HG02588 (cell line): Measurements from ENCODE around the gene PPIL1.
"Not testable (repeated sequence)": the region's sequence is repeated elsewhere in the genome, so short reads cannot be mapped to it uniquely, and the experiment has no call there.

Experiments
- ATAC-seq: cut with Tn5 transposase; IDR thresholded peaks from one replicate; pipeline ENCODE4 v1.9.1; 2021; ENCODE audit warnings: mild to moderate bottlenecking, moderate library complexity; ENCODE audit not compliant: unreplicated experiment

The PPIL1 gene

GRCh38 chr6:36817176-36817817 lies 57.3 kb downstream of the PPIL1 start:
- ATAC-seq: no peak

DNA sequence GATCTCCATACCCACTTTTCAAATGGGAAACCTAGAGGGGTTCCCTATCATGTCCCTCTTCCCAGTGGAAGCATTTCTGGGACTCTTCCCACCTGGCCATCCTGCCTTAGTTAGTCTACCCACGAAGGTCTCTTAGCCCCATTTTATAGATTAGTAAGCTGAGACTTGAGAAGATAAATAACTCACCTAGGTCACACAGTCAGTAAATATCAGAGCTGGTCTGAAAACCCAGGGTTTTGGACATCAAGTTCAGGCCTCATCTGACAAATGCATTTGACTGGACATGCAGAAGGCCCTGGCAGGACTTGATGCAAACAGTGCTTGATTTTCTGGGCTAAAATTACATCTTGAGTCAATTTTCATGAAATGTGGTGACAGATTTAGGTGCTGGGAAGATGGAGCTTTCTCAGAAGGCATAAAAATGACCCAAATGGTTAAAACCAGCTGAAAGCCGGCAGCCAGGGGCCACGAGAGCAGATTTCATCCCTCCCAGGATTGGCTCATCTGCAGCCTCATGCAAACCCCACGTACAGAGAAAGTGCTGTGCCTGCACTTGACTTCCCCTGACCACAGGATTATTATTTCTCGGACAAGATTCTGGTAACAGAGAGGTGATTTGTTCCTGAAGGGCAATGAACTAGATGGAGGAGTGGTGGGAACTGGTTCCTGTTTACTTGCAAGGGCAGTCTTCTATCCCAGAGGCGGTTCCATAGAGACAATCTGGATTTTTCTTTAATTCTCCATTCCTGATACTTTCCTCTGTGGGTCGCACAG lies 58.5 kb downstream of the PPIL1 start:
- no peak for ATAC-seq

DNA sequence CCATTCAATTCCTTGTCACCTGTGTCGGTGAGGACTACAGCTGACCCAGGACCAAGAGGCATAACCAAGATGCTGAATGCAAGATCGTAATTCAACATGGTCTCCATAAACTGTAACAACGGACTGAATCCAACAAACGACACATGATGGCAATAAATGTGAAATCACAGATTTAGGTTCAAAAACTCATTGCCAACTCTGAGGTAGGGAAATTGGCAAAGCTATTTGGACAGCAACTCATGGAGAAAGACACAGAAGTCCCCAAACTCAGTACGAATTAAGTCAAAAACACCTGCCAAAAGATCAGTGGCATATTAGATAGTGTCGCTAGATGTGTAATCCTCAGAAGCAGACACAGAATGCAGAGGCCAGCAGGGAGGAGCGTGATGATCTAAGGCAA lies 60.4 kb downstream of the PPIL1 start:
- ATAC-seq: no peak

DNA sequence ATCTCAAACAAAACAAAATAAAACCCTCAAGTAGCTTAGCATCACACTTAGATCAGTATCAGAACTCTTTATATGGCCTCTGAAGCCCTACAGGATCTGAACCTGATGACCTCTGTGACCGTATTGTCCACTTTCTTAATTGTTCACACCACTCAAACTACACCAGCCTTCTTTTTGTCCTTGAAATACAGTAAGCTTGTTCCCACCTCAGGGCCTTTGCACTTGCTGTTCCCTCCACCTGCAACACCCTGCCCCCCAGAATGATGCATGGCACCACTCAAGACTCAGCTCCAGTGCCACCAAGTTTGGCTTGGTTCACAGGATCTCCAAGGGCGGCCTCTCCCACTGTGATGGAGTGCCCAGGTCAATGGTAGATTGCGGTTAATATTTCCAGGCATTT lies 61.1 kb downstream of the PPIL1 start:
- ATAC-seq: no peak

GRCh38 chr6:36813047-36813446 lies 61.6 kb downstream of the PPIL1 start:
- not testable (repeated sequence) for ATAC-seq

DNA sequence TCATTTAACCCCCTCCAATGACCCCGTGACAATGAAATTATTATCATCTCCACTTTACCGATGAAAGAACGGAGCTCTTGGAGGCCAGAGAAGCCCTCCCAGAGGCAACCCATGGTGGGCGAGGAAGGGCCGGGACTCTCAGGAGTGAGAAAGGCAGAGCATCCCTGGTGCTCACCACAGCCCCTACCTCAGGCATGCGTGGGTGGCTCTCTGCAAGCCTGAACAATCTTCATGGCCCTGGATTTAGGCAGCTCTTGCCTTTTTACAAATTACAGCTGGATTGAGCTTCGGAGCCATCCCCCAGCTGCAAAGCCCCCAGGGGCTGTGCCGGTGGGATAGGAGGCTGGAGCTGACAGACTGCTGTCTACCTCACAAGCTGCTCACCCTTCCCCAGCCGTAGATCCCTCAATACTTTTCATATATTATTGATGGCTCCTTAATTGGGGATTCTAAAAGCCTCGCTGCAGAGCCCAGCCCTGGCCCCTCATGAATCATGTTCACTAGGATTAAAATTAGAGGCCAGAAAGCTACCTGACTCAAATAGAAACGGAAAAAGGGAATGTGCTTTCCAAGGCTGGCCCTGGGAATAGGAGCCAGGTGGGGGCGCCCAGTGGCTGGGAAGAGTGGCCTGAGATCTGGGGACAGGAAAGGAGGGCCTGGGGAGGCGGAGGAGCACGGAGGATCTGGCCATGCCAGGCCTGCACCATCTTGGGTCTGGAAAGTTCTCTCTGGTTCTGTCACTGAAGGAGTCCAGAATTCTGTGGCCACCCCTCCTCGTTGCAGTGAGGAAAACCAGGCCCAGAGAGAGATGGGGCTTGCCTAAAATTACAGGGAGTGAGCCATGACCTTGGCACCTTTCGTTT lies 64.4 kb downstream of the PPIL1 start:
- no peak for ATAC-seq

DNA sequence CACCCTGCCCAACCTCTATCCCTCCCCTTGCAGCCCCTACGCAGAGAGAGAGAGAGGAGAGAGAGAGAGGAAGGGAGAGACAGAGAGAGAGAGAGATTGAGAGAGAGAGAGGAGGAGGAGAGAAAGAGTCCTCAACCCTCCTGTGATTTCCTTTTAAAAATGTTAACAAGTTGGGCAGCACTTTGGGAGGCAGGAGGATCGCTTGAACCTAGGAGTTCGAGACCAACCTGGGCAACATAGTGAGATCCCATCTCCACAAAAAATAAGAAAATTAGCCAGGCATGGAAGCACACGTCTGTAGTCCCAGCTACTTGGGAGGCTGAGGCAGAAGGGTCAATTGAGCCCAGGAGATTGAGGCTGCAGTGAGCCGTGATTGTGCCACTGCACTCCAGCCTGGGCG lies 65.4 kb downstream of the PPIL1 start:
- ATAC-seq: no peak

- ATAC-seq: no peak
Observed at GRCh38 chr6:36808634-36809033, 66.0 kb downstream of the PPIL1 start.

DNA sequence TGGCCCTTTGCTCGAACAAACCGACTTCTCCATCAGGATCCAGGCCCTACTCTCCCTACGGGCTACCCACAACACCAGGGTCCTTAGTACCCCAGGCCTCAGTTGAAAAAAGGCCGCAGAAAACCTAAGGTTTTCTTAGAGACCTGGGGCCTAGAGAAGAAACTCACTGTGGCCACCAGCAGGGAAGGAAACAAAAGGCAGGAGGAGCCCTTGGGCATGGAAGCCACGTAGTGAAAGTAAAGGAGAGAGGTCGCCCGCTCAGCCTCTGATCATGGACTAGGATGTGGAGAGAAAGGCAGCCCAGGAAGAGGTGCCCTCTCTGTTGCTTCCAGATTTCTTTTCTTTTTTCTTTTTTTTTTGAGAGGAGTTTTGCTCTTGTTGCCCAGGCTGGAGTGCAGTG lies 66.9 kb downstream of the PPIL1 start:
- no peak for ATAC-seq

DNA sequence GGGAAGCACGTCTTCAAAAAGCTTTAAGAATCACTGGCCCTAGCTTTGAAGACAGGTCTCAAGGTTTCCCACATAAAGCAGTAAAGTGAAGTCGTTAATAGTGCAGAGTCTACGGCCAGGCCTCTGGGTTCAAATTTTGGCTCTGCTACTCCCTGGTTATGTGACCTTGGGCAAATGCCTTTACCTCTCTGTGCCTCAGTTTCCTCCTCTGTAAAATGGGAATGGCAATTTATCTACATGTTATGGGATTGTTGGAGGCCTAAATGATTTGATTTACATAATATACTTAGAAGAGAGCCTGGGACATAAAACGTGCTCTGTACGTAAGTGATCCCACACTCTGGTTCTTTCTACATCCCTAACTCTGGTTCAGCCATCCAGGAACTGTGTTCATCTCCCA lies 67.5 kb downstream of the PPIL1 start:
- ATAC-seq: no peak

GRCh38 chr6:36805917-36806316 lies 68.7 kb downstream of the PPIL1 start:
- no peak for ATAC-seq

DNA sequence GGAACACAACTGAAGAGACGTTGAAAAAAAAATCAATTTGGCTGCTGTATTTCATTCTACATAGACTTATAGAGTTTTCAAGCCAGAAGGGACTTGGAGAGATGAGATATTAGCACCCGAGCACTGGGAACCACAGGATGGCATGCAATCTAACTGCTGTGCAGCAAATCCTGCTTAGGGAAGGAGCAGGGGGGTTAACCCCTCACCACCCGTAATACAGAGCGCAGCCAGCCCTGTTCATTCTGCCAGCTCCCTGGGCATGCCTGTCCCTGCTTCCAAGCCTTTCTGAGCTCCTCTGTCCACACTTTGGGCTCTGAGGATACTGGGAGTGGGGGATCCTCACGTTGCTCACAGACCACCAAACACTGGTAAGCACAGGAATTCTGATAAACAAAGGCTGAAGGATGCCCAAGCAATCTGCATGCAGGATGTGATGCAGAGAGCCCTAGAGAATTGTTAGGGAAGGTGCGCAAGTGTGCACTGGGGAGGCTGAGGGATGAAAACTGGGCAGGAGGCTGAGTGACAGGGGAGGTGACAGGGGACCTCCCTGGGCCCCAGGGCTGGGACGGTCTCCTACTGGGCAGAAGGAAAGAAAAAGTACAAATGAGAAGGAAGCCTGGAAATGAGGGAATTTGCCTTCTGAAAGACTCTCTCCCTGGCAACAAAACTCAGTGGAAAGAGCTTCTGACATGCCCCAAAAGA lies 69.4 kb downstream of the PPIL1 start:
- ATAC-seq: no peak
